GM12801 (cell line): ENCODE results near the gene AQR.

Source experiments
- TF ChIP-seq, protein P1 (sequence below): IDR thresholded peaks from one replicate; pipeline ENCODE4 v1.5.1; 2011; ENCODE audit warnings: control low read depth; ENCODE audit not compliant: insufficient read length; ENCODE audit errors: extremely low read depth

AQR gene

DNA sequence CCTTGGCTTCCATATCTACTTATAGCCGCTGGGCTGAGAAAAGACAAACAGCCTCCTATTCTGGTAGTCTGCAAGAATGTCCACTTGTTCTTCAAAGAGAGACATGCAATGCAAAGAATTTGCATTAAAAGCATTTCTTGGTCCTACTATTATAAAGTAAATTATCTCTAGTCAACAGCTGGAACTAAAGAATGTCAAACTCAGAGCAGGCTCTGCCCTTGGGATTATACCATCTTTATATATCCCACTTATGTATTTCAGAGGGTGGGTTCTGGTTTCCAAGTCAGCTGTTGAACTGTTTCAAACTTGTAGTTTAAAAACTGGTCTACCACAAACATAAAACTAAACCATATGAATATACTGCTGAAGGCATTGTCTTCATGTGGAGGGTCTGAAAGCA is 167.2 kb downstream of the AQR start:
- TF ChIP-seq, protein P1, sequence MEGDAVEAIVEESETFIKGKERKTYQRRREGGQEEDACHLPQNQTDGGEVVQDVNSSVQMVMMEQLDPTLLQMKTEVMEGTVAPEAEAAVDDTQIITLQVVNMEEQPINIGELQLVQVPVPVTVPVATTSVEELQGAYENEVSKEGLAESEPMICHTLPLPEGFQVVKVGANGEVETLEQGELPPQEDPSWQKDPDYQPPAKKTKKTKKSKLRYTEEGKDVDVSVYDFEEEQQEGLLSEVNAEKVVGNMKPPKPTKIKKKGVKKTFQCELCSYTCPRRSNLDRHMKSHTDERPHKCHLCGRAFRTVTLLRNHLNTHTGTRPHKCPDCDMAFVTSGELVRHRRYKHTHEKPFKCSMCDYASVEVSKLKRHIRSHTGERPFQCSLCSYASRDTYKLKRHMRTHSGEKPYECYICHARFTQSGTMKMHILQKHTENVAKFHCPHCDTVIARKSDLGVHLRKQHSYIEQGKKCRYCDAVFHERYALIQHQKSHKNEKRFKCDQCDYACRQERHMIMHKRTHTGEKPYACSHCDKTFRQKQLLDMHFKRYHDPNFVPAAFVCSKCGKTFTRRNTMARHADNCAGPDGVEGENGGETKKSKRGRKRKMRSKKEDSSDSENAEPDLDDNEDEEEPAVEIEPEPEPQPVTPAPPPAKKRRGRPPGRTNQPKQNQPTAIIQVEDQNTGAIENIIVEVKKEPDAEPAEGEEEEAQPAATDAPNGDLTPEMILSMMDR = no peak
